Measurements from ENCODE around the gene PDCD6IP.

The PDCD6IP gene

DNA sequence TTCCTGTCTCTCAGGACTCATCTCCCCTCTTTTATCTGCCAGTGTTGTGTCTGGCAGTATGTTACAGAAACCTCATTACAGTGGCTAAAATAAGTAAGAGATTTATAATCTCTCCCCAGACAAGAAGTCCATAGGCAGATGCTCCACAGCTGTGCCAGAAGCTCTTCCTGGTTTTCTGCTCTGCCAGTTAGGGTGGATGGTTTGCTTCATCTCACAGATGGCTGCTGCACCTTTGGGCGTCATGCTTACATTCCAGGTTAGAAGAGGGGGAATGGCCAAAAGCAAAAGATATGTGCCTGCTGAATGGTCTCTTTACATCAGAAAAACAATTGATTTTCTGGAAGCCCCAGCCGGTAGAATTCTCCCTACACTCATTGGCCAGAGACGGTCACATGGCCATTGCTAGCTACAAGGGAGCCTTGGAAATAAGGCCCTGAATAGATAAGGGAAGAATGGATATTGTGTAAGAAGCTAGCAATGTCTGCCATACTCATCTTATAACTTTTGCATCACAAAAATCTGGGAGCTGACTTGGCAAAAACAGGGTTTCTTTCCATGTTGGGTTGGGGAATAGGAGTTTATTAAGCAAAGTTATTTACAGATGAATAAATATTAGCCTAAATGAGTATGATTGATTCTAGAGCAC is 91.1 kb downstream of the PDCD6IP start:
- no peak overlapping the region for H3K27ac ChIP-seq (ENCODE audit: low read depth, low read length)
- H3K4me3 ChIP-seq (ENCODE audit: low read depth, low read length): no peak overlapping the region
- H2AFZ ChIP-seq (ENCODE audit: low read length, unreplicated experiment): no peak overlapping the region
- no peaks in the 10 kb centered on the region for H3K27me3 ChIP-seq (ENCODE audit: insufficient read depth, low read length)
- H3K4me1 ChIP-seq (ENCODE audit: control insufficient read depth, insufficient read depth, low read length, unreplicated experiment): no peaks in the 10 kb centered on the region
- no peaks in the 10 kb centered on the region for H3K36me3 ChIP-seq (ENCODE audit: insufficient read depth, low read length)
- no peaks in the 10 kb centered on the region for H3K79me2 ChIP-seq (ENCODE audit: control insufficient read depth, insufficient read depth, low read length, unreplicated experiment)

DNA sequence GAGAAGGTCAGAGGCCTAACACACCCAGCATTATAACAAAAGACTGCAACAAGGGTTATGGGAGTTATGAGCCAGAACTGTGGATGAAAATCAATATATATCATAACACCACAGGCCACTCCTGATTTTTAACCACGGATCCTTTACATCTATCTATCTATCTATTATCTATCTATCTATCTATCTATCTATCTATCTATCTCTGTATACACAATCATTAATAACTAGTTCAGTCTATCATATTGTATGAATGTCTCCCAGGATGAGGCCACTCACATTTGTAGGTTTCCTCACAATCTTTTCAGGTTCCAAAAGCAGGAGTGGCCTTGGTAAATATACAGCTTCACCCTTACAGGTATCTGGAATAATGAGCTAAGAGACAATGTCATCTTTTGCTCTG is 94.2 kb downstream of the PDCD6IP start:
- Histone ChIP-seq H2AFZ (ENCODE audit: low read length, unreplicated experiment) (no peak overlapping the region), H3K36me3 (ENCODE audit: insufficient read depth, low read length) (no peaks in the 10 kb centered on the region), H3K27me3 (ENCODE audit: insufficient read depth, low read length) (peaks cover 8% of the 10 kb centered on the region; the same call in 1 of the 2 replicates), H3K4me1 (ENCODE audit: control insufficient read depth, insufficient read depth, low read length, unreplicated experiment) (no peaks in the 10 kb centered on the region), H3K27ac (ENCODE audit: low read depth, low read length) (no peak overlapping the region), H3K4me3 (ENCODE audit: low read depth, low read length) (no peak overlapping the region), H3K79me2 (ENCODE audit: control insufficient read depth, insufficient read depth, low read length, unreplicated experiment) (no peaks in the 10 kb centered on the region)

DNA sequence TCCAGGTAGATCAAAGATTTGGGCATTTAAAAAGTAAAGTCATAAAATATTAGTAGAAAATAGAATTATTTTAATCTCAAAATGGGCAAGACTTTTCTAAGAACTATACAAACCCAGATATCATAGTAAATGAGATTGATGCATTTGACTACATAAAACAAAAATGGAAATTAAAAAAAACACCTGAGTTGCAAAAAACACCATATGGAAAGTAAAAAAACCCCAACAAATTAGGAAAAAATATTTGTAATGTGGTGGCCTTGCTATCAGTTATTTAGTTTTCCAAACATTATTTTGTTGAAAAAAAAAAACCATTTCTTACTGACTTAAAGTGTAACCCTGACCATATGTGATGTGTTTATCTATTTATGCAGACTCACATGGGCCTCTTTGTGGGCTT is 97.2 kb downstream of the PDCD6IP start:
- Histone ChIP-seq H3K27ac (ENCODE audit: low read depth, low read length) (no peak overlapping the region), H3K27me3 (ENCODE audit: insufficient read depth, low read length) (peaks cover 14% of the 10 kb centered on the region; the same call in 1 of the 2 replicates), H3K79me2 (ENCODE audit: control insufficient read depth, insufficient read depth, low read length, unreplicated experiment) (no peaks in the 10 kb centered on the region), H2AFZ (ENCODE audit: low read length, unreplicated experiment) (no peak overlapping the region), H3K4me1 (ENCODE audit: control insufficient read depth, insufficient read depth, low read length, unreplicated experiment) (no peaks in the 10 kb centered on the region), H3K36me3 (ENCODE audit: insufficient read depth, low read length) (no peaks in the 10 kb centered on the region), H3K4me3 (ENCODE audit: low read depth, low read length) (no peak overlapping the region)

DNA sequence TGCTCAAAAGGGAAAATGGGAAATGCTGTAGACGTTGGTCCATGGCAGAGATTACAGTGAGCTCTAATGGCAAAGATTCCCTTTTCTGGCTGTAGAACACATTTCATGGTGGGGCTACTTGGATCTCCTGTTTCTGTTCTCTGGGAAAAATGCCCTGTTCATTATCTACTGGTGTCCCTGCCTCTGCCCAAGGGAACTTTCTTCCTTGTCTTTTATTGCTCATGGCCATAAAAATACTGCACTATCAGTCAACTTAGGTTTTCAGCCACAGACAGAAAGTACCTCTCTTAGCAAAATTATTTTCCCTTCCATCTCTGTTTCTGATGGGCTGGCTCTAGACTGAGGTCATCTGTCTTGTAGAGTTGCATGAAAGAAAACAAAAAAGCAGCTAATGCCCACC is 98.9 kb downstream of the PDCD6IP start:
- Histone ChIP-seq H3K27ac (ENCODE audit: low read depth, low read length) (no peak overlapping the region), H3K4me1 (ENCODE audit: control insufficient read depth, insufficient read depth, low read length, unreplicated experiment) (no peaks in the 10 kb centered on the region), H3K79me2 (ENCODE audit: control insufficient read depth, insufficient read depth, low read length, unreplicated experiment) (no peaks in the 10 kb centered on the region), H2AFZ (ENCODE audit: low read length, unreplicated experiment) (no peak overlapping the region), H3K36me3 (ENCODE audit: insufficient read depth, low read length) (no peaks in the 10 kb centered on the region), H3K4me3 (ENCODE audit: low read depth, low read length) (no peak overlapping the region), H3K27me3 (ENCODE audit: insufficient read depth, low read length) (peaks cover 14% of the 10 kb centered on the region; the same call in 1 of the 2 replicates)

DNA sequence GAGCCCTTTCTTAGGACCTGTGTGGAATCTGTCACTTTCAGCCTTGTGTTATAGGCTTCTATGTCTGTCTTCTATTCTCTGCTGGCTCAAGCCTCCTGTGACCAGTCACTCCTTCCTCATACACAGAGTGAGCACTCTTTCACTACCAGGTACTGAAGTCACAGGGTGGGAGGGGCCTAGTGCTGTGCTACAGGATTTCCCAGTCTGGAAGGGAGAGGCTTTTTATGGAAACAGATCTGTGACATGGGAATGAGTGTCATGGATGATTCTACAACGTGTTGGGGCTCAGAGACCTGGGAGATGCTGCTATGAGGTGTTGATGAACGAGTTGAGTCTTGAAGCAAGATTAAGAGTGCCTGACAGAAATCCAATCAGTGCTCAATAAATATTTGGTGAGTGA is 100.5 kb downstream of the PDCD6IP start:
- Histone ChIP-seq H3K4me3 (ENCODE audit: low read depth, low read length) (no peak overlapping the region), H2AFZ (ENCODE audit: low read length, unreplicated experiment) (no peak overlapping the region), H3K27me3 (ENCODE audit: insufficient read depth, low read length) (peaks cover 14% of the 10 kb centered on the region; the same call in 1 of the 2 replicates), H3K27ac (ENCODE audit: low read depth, low read length) (no peak overlapping the region), H3K4me1 (ENCODE audit: control insufficient read depth, insufficient read depth, low read length, unreplicated experiment) (no peaks in the 10 kb centered on the region), H3K36me3 (ENCODE audit: insufficient read depth, low read length) (no peaks in the 10 kb centered on the region), H3K79me2 (ENCODE audit: control insufficient read depth, insufficient read depth, low read length, unreplicated experiment) (no peaks in the 10 kb centered on the region)

DNA sequence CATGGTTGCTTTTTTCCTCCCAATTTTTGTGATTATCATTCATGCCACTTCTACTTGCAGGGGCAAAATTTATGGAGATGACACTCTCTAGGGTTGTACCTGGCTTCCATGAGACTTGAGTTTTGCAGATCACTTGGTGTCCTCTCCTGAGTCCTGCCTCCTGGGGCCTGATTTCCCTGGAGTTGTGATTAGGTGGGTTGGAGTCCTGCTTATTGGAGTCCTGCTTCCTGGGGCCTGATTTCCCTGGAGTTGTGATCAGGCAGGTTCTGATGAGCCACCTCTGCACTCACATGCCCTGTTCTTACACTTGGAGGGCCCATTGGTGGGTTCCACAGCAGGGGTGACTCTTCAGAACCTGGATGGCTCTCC is 102.0 kb downstream of the PDCD6IP start:
- H3K4me3 ChIP-seq (ENCODE audit: low read depth, low read length): no peak overlapping the region
- H3K27ac ChIP-seq (ENCODE audit: low read depth, low read length): no peak overlapping the region
- no peak overlapping the region for H2AFZ ChIP-seq (ENCODE audit: low read length, unreplicated experiment)
- H3K27me3 ChIP-seq (ENCODE audit: insufficient read depth, low read length): peaks cover 14% of the 10 kb centered on the region; the same call in 1 of the 2 replicates
- no peaks in the 10 kb centered on the region for H3K79me2 ChIP-seq (ENCODE audit: control insufficient read depth, insufficient read depth, low read length, unreplicated experiment)
- no peaks in the 10 kb centered on the region for H3K36me3 ChIP-seq (ENCODE audit: insufficient read depth, low read length)
- H3K4me1 ChIP-seq (ENCODE audit: control insufficient read depth, insufficient read depth, low read length, unreplicated experiment): no peaks in the 10 kb centered on the region

DNA sequence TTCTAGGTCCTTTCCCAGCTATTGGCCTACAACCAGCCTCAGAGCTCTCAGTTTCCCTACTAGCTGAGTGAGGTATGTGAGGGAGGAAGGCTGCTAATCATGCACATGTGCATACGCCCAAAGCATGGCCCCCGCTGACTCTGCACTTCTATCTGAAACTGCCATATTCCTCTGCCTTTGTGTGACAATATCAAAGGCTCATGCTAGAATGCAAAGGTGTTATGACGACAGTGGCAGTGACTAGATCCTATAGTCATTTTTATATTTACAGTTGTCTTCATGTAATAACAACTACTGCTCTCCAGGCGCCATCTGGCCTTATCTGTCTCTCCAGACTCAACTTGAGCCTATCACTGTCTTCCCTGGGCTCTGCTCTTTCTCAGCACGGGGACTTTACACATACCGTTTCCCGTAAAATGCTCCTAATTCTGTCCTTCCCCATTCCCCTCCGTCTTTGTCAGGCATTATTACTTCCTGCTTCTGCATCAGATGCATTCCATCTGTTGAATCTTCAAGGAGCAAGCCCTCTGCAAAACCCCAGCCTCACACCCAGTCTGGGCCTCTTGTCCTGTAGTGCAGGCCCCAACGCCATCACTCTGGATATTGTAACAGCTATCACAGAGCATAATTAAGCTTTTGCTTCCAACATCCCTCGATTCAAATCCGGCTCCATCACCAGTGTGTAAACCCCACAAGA is 102.5 kb downstream of the PDCD6IP start:
- Histone ChIP-seq H3K36me3 (ENCODE audit: insufficient read depth, low read length) (no peaks in the 10 kb centered on the region), H3K79me2 (ENCODE audit: control insufficient read depth, insufficient read depth, low read length, unreplicated experiment) (no peaks in the 10 kb centered on the region), H3K27me3 (ENCODE audit: insufficient read depth, low read length) (peaks cover 14% of the 10 kb centered on the region; the same call in 1 of the 2 replicates), H2AFZ (ENCODE audit: low read length, unreplicated experiment) (no peak overlapping the region), H3K4me1 (ENCODE audit: control insufficient read depth, insufficient read depth, low read length, unreplicated experiment) (no peaks in the 10 kb centered on the region), H3K27ac (ENCODE audit: low read depth, low read length) (no peak overlapping the region), H3K4me3 (ENCODE audit: low read depth, low read length) (no peak overlapping the region)

DNA sequence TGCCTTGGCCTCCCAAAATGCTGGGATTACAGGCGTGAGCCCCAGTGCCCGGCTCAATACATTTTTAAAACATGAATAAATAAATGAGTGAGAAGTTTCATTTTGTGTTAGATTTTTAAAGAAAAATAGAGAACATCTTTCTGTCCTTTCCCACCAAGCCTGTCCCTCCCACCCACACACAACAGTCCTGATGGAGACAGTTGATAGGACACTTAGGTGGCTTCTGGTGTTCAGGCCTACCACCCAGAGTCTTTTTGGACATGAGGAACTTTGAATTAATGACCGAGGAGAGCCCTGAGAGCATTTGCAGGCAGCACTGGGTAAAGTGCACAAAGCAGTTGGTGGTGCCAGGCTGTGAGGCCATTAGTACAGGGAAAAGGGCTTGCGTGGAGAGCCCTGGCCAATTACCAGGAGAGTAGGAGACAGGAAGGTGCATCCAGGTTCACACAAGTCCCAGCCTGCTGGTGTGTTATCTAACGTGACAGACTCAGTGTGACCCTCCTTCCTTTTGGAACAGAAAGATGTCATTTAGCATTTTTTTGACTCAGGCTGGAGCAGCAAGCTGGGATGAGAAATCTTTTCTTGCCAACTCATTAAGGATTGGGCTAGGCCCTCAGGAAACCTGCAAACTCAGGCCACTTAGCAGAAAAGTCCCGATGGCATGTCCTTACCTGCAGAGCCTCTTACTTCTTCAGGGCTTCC is 103.6 kb downstream of the PDCD6IP start:
- H2AFZ ChIP-seq (ENCODE audit: low read length, unreplicated experiment): no peak overlapping the region
- H3K27me3 ChIP-seq (ENCODE audit: insufficient read depth, low read length): peaks cover 12% of the 10 kb centered on the region; the same call in 1 of the 2 replicates
- no peaks in the 10 kb centered on the region for H3K36me3 ChIP-seq (ENCODE audit: insufficient read depth, low read length)
- H3K4me1 ChIP-seq (ENCODE audit: control insufficient read depth, insufficient read depth, low read length, unreplicated experiment): no peaks in the 10 kb centered on the region
- no peak overlapping the region for H3K27ac ChIP-seq (ENCODE audit: low read depth, low read length)
- H3K79me2 ChIP-seq (ENCODE audit: control insufficient read depth, insufficient read depth, low read length, unreplicated experiment): no peaks in the 10 kb centered on the region
- no peak overlapping the region for H3K4me3 ChIP-seq (ENCODE audit: low read depth, low read length)

DNA sequence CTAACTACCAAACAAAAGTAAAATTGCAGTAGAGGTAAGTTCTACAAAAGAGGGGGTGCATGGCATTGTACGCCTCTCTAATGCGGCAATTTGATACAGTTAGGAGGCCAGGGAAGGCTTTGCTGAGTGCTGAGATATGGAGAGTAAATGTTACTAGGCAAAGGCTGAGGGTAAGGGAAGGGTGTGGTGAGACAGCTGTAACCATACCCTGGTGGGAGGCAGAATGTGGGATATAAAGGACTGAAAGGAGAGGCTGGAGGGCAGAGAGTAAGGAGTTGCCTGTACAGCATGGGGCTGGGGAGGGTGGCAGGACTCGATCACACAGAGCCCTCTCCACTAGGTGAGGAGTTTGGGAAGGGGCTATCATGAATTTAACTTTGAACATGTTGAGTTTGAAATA is 106.3 kb downstream of the PDCD6IP start:
- H3K79me2 ChIP-seq (ENCODE audit: control insufficient read depth, insufficient read depth, low read length, unreplicated experiment): no peaks in the 10 kb centered on the region
- H3K36me3 ChIP-seq (ENCODE audit: insufficient read depth, low read length): no peaks in the 10 kb centered on the region
- no peaks in the 10 kb centered on the region for H3K27me3 ChIP-seq (ENCODE audit: insufficient read depth, low read length)
- no peak overlapping the region for H3K27ac ChIP-seq (ENCODE audit: low read depth, low read length)
- no peak overlapping the region for H3K4me3 ChIP-seq (ENCODE audit: low read depth, low read length)
- no peaks in the 10 kb centered on the region for H3K4me1 ChIP-seq (ENCODE audit: control insufficient read depth, insufficient read depth, low read length, unreplicated experiment)
- no peak overlapping the region for H2AFZ ChIP-seq (ENCODE audit: low read length, unreplicated experiment)

DNA sequence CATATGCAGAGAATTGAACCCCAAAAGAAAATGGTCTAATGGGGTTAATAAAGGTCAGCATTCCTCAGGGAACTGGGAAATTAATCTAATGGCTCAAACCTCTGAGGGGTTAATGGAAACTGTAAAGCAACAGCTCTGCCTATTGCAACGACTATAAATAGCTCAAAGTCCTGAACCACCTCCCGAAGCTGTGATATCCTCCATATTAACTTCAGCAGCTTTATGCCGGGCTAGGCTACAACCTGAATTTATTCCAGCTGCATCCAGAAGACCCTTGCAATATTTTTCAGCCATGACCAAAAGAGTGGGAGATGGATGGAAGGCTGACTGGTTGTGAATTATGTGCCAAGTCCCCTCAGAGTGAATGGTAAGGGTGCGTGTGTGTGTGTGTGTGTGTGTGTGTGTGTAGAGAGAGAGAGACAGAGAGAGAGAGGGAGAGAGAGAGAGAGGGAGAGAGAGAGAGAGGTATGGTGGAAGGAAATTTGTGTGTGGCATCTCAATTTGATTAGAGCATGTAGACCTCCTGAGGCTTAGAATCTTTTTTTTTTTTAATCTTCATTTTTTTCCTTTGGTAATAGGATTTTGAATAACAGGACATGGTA is 109.9 kb downstream of the PDCD6IP start:
- H3K27ac ChIP-seq (ENCODE audit: low read depth, low read length): no peak overlapping the region
- H3K27me3 ChIP-seq (ENCODE audit: insufficient read depth, low read length): no peaks in the 10 kb centered on the region
- no peaks in the 10 kb centered on the region for H3K79me2 ChIP-seq (ENCODE audit: control insufficient read depth, insufficient read depth, low read length, unreplicated experiment)
- H3K4me3 ChIP-seq (ENCODE audit: low read depth, low read length): no peak overlapping the region
- no peak overlapping the region for H2AFZ ChIP-seq (ENCODE audit: low read length, unreplicated experiment)
- no peaks in the 10 kb centered on the region for H3K36me3 ChIP-seq (ENCODE audit: insufficient read depth, low read length)
- H3K4me1 ChIP-seq (ENCODE audit: control insufficient read depth, insufficient read depth, low read length, unreplicated experiment): peaks cover 12% of the 10 kb centered on the region

Measured in ACC112 (cell line).